C4-2B (cell line): Measurements from ENCODE around the gene COL1A1.

ENCODE experiments used
- CTCF ChIP-seq: fragments of 450-650 bp; conservative IDR thresholded peaks from 2 replicates; pipeline ENCODE4 v1.5.1; 2017; ENCODE audit warnings: mild to moderate bottlenecking
- ZFX ChIP-seq: fragments of 450-650 bp; IDR thresholded peaks from 2 replicates; pipeline ENCODE4 v1.6.1; 2017

GRCh38 chr17:50147841-50148225 is 53.6 kb downstream of the COL1A1 start:
- TF ChIP-seq CTCF = no peak
- TF ChIP-seq ZFX = no peak
